ENCODE data around the gene USP1.

The USP1 gene

GRCh38 chr1:62436466-62437272 is at the start of gene USP1:
TSS of gene USP1 (plus strand) at chr1:62437049. CDS start at chr1:62439868, 2,819 bp downstream.
- peak within 1 kb of the TSS; percentile 83 to 94 (median 91) for H3K4me3 ChIP-seq
- peak within 1 kb of the TSS; percentile 85 to 100 (median 98) for H3K27ac ChIP-seq

GRCh38 chr1:62389531-62389930 is 47.3 kb upstream of the USP1 start:
- Histone ChIP-seq H3K4me3 (no peak overlapping the region), H3K27ac (no peak overlapping the region)

- no peak overlapping the region for H3K4me3 ChIP-seq
- H3K27ac ChIP-seq: no peak overlapping the region
Observed at GRCh38 chr1:62390071-62390470, 46.8 kb upstream of the USP1 start.

- H3K27ac ChIP-seq: no peak overlapping the region
Observed at GRCh38 chr1:62391369-62391971, 45.4 kb upstream of the USP1 start.

GRCh38 chr1:62392951-62393350 is 43.9 kb upstream of the USP1 start:
- no peak overlapping the region for H3K4me3 ChIP-seq
- no peak overlapping the region for H3K27ac ChIP-seq

More at GRCh38 chr1:62391369-62391971, 45.4 kb upstream of the USP1 start:
- no peak overlapping the region for H3K4me3 ChIP-seq

GRCh38 chr1:62394646-62395045 is 42.2 kb upstream of the USP1 start:
- Histone ChIP-seq H3K27ac (no peak overlapping the region), H3K4me3 (no peak overlapping the region)

- no peak overlapping the region for H3K27ac ChIP-seq
- no peak overlapping the region for H3K4me3 ChIP-seq
Observed at GRCh38 chr1:62395291-62395690, 41.6 kb upstream of the USP1 start.

- Histone ChIP-seq H3K27ac (no peak overlapping the region), H3K4me3 (no peak overlapping the region)
Observed at GRCh38 chr1:62396871-62397270, 40.0 kb upstream of the USP1 start.

- H3K27ac ChIP-seq: no peak overlapping the region
- H3K4me3 ChIP-seq: no peak overlapping the region
Observed at GRCh38 chr1:62397301-62397700, 39.5 kb upstream of the USP1 start.

- Histone ChIP-seq H3K27ac (no peak overlapping the region), H3K4me3 (no peak overlapping the region)
Observed at GRCh38 chr1:62398377-62398776, 38.5 kb upstream of the USP1 start.

- no peak overlapping the region for H3K4me3 ChIP-seq
- H3K27ac ChIP-seq: no peak overlapping the region
Observed at GRCh38 chr1:62401034-62401760, 35.7 kb upstream of the USP1 start.

GRCh38 chr1:62405247-62405646 is 31.6 kb upstream of the USP1 start:
- H3K4me3 ChIP-seq: no peak overlapping the region
- no peak overlapping the region for H3K27ac ChIP-seq

GRCh38 chr1:62406576-62406975 is 30.3 kb upstream of the USP1 start:
- no peak overlapping the region for H3K27ac ChIP-seq
- no peak overlapping the region for H3K4me3 ChIP-seq

- H3K4me3 ChIP-seq: no peak overlapping the region
Observed at GRCh38 chr1:62407398-62408009, 29.3 kb upstream of the USP1 start.

GRCh38 chr1:62415687-62416086 is 21.2 kb upstream of the USP1 start:
- Histone ChIP-seq H3K4me3 (no peak overlapping the region), H3K27ac (no peak overlapping the region)

More at GRCh38 chr1:62407398-62408009, 29.3 kb upstream of the USP1 start:
- H3K27ac ChIP-seq: no peak overlapping the region

- Histone ChIP-seq H3K4me3 (no peak overlapping the region), H3K27ac (no peak overlapping the region)
Observed at GRCh38 chr1:62417351-62417999, 19.4 kb upstream of the USP1 start.

GRCh38 chr1:62420214-62420613 is 16.6 kb upstream of the USP1 start:
- Histone ChIP-seq H3K4me3 (no peak overlapping the region), H3K27ac (no peak overlapping the region)

- Histone ChIP-seq H3K27ac (no peak overlapping the region), H3K4me3 (no peak overlapping the region)
Observed at GRCh38 chr1:62423580-62424242, 13.1 kb upstream of the USP1 start.

- H3K27ac ChIP-seq: no peak overlapping the region
- H3K4me3 ChIP-seq: no peak overlapping the region
Observed at GRCh38 chr1:62424411-62424810, 12.4 kb upstream of the USP1 start.

Data from skin epidermis (tissue), 12 donors.